Choroid plexus epithelial cell (primary cell): ENCODE results near the gene DDX19B.
"Not testable (repeated sequence)": the region's sequence is repeated elsewhere in the genome, so short reads cannot be mapped to it uniquely, and the experiment has no call there.

Experiments used
- DNase-seq: peaks from one replicate; pipeline ENCODE4 v3.0.0-alpha.2; 2010; ENCODE audit warnings: low read depth
- H3K4me3 ChIP-seq: 2 replicates; pipeline ENCODE4 v1.5.1; 2011; ENCODE audit warnings: low read depth, mild to moderate bottlenecking, control low read depth, low read length, moderate library complexity
- CTCF ChIP-seq: conservative IDR thresholded peaks from 2 replicates; pipeline ENCODE4 v1.5.1; 2011; ENCODE audit warnings: low read depth, mild to moderate bottlenecking, control low read depth, inconsistent platforms, low read length, moderate library complexity

The DDX19B gene

GRCh38 chr16:70267516-70267915, 31.5 kb upstream of the DDX19B start:
- H3K4me3 ChIP-seq = no peak overlapping the region
- peak; percentile 73 for DNase-seq
- TF ChIP-seq CTCF = peak; percentile 81

GRCh38 chr16:70267922-70268321, 31.1 kb upstream of the DDX19B start:
- not testable (repeated sequence) for H3K4me3 ChIP-seq, DNase-seq

GRCh38 chr16:70269471-70269870, 29.5 kb upstream of the DDX19B start:
- DNase-seq = no peak
- H3K4me3 ChIP-seq = no peak overlapping the region
- TF ChIP-seq CTCF = no peak

GRCh38 chr16:70270176-70270575, 28.8 kb upstream of the DDX19B start:
- no peak for TF ChIP-seq CTCF
- H3K4me3 ChIP-seq = no peak overlapping the region
- DNase-seq = no peak

- DNase-seq = no peak
- no peak overlapping the region for H3K4me3 ChIP-seq
- TF ChIP-seq CTCF = no peak
Observed at GRCh38 chr16:70271696-70272095, 27.3 kb upstream of the DDX19B start.

GRCh38 chr16:70276392-70276791, 22.6 kb upstream of the DDX19B start:
- no peak for DNase-seq
- H3K4me3 ChIP-seq = no peak overlapping the region
- no peak for TF ChIP-seq CTCF

- not testable (repeated sequence) for DNase-seq
- peak overlapping the region; percentile 92 for H3K4me3 ChIP-seq
Observed at GRCh38 chr16:70287304-70287971, 11.5 kb upstream of the DDX19B start.

GRCh38 chr16:70289229-70290094, 9.5 kb upstream of the DDX19B start, which contains the start of gene AARS1:
TSS of gene AARS1 (minus strand) at chr16:70289506. CDS start at chr16:70282763, 6,743 bp downstream.
- H3K4me3 ChIP-seq = peak within 1 kb of the TSS; percentile 92
- TF ChIP-seq CTCF = no peak
- DNase-seq = peak; percentile 100
